Measurements from ENCODE around the gene NUAK2. TPM values are rescaled to one million over a fixed set of nuclear protein-coding genes. Genes with fewer than 3 reads are reported as not detected.
"Not testable (repeated sequence)": the region's sequence is repeated elsewhere in the genome, so short reads cannot be mapped to it uniquely, and the experiment has no call there.

NUAK2 gene
- total RNA-seq, 1 experiment from 2014 or later: 1.2 TPM

DNA sequence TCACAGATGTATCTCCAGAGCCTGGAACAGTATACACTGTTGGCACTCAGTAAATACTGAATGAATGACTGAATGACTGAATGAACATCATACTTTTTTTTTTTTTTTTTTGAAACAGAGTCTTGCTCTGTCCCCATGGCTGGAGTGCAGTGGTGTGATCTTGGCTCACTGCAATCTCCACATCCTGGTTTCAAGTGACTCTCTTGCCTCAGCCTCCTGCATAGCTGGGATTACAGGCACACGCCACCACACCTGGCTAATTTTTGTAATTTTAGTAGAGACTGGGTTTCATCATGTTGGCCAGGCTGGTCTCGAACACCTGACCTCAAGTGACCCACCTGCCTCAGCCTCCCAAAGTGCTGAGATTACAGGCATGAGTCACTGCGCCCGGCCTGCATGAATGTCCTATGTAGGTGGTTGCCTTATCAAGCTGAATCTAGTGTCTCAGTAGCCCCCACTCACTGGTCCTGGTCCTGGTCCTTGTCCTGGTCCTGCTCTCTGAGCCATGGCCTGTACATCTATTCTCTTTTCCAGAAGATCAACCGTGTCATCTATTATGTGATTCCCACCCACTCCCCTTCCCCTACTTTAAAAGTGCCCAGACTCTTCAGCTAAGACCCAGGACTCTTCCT lies 23.9 kb downstream of the NUAK2 start:
- not testable (repeated sequence) for DNase-seq (ENCODE audit: low read depth)

DNA sequence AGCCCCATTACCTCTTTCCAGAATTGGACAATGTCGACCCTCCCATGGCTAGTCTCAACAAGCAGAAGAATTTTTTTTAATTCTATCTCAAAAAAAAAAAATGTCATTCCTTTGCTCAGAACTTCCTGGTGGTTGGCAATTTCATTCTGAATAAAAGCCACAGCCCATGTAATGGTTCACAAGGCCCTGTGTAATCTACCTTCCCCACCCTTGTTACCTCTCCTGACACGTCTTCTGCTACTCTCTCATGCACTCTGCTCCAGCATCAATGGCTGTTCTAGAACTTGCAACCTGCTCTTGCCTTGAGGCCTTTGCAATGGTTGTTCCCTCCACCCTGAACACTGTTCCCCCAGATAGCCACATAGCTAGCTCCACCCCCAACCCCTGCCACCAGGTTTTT lies 25.4 kb downstream of the NUAK2 start:
- DNase-seq (ENCODE audit: low read depth): no peak

DNA sequence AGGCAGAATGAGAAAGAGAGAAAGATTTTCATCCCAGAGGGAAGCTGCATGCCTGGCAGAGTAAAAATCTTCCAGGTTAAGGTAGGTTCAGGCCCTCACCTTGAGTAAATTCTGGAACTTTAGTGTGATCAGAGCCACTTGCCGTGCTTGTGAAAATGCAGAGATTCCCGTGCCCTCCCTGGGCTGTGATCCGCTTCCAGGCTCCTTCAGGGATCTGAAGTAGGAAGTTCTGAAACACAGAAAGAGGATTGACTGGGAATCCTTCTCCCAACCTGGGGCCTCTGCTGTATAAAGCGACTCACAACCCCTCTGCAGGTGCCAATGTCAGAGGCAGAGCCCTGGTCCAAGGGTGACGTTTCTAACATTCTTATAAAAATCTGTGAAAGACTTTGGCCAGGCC lies 26.6 kb downstream of the NUAK2 start:
- DNase-seq (ENCODE audit: low read depth): no peak

DNA sequence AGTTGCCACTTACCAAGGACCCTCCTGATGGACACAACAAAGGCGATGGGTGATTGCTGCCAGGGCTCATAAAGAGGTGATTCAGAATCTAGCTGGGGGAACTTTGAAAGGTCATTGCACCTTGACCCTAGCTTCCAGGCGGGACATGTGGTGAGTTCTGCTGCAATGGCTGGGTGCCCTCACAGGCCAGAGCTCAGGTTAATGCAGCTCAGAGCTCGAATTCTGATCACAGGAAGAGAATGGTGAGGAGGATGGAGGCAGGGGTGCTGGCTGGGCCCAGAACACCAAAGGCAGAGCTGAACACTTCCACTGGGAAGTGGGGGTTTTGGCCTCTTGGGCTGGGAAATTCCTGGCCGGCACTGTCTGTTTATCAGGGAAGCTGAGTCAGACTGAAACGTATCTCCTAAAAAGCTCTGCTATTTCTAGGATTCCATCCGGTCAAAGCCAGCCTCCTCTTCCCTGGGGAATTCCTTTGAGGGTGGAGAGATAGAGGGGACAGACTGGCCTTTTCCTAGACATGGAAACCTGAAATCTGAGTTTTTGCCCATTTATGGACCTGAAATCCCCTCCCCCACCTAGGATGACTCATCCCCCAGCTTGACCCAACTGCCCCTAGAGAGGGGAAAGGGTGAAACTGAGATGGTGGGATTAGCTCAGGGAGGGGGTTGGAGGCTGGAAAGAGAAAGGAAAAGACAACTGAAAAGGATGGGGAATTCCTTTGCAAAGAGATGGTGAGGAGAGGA lies 27.2 kb downstream of the NUAK2 start:
- peak; percentile 95 for DNase-seq (ENCODE audit: low read depth)

DNA sequence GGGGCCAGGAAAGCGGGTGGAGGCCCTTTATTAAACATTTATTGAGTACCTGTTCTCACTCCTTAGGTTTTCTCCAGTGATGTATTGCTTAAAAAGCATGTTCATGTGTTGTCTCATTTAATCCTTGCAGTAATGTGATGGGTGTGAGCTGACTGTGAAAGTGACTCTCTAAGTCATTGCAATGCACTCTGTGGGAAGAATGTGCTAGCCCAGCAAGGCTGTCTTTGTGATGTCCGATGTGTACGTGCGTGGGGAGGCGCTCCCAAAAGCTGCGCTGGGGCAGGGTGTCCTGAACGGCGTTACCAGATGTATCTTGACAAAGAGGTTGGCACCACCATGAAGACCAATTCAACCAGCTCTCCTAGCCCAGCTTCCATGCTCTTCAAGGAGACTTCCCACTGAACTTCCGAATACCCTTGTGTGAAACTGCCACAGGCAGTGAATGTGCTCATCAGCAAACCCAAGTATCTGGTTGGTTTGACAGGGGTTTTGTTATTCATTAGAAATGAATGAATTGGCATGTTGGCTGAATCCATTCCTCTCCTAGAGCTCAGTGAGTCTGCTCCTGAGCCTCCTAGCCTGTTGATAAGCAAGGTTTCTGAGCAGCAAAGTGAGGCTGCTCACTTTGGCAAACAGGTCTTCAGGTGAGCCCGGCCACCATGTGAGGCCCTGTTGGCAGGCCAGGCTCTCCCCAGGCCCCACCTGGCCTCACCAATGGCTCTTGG lies 28.0 kb downstream of the NUAK2 start:
- peak; percentile 26 for DNase-seq (ENCODE audit: low read depth)

DNA sequence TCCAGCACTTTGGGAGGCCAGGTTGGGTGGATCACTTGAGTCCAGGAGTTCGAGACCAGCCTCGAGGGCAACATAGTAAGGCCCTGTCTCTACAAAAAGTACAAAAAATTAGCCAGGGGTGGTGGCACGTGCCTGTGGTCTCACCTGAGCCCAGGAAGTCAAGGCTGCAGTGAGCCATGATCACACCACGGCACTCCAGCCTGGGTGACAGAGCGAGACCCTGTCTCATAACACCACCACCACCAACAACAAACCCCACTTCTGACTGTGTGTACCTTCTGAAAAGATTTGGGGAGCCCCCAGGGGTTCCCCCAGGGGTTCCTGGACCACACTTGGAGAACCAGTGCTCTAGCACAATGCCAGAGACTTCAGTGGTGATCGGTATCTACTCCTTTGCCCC lies 29.9 kb downstream of the NUAK2 start:
- DNase-seq (ENCODE audit: low read depth): no peak

DNA sequence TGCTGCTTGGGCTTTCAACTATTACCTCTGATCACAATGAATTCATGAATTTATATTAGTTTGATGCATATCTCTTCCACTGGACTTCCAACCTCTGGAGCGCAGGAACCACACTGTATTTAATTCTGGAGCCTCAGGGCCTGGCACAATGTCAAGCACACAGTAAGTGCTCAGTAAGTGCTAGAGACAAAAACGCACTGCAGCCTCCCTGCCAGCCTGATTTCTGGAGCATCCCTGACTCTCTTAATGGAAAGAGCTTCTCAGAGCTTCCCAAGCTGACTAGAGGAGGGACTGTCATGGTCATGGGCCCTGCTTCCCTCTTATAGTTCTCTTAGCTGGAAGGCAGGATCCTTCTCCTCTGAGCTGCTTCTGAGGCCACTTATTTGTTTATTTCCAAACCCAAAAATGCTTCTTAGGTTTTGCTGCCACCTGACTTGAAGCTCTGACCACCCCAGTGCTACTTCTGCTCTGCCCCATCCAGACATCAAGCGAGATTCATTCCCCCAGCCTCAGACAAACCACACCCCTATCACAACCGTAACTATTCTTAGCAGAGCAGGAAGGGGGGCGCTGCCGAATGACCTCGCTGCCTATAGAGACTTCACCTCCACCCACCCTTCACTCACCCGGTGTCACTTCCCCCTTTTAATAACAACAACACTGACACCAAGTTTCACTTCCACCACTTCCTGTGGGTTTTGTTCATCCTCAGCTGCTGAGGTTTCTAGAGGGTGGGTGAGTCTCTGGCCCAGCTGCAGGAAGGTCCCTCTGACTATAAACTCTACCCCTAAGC lies 33.6 kb downstream of the NUAK2 start:
- DNase-seq (ENCODE audit: low read depth): peak; percentile 65

DNA sequence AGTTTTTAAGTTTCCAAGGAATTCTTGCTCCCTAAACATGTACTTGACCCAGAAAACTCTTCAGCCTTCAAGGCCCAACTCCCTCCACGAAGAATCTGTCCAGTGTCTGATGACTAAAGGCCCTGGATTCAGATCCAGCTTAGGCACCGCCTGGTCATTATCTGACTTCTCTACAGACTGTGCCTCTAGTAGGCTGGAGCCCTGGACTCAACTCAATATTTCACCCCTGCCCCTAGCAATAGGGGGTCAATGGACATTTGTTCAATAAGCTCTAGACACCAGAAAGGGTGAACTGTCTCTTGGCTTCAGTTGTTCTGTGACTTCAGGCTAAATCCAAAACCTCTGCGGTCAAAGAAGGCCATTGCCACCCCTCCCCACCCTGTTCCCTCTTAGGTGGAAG lies 34.5 kb downstream of the NUAK2 start:
- DNase-seq (ENCODE audit: low read depth): no peak

DNA sequence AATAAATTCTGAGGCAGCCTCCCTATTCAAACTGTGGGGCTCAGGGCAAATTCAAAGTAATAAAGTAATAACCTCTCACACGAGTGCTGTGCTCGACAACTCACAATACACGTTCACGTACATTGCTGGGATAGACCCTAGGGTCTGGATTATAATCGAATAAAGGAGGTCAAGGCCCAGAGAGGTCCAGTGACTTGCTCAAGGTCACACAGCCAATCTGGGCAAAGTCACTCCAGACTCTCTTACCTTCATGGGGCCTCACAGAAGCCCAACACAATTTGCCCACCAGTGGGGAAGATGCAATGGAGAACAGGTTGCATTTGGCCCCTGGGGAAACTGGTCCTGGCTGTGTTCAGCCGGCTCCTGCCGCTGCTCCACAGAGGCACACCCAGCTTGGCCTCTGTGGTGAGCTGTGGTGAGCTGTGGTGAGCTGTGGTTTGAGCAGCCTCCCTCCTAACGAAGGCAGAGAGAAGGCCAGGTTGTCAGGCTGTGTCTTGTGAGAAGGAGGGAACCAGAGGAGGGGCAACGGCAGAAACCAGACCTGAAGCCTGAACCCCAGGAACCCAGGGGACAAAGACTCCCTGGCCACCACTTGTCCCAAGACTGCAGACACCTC lies 35.1 kb downstream of the NUAK2 start:
- peak; percentile 81 for DNase-seq (ENCODE audit: low read depth)

DNA sequence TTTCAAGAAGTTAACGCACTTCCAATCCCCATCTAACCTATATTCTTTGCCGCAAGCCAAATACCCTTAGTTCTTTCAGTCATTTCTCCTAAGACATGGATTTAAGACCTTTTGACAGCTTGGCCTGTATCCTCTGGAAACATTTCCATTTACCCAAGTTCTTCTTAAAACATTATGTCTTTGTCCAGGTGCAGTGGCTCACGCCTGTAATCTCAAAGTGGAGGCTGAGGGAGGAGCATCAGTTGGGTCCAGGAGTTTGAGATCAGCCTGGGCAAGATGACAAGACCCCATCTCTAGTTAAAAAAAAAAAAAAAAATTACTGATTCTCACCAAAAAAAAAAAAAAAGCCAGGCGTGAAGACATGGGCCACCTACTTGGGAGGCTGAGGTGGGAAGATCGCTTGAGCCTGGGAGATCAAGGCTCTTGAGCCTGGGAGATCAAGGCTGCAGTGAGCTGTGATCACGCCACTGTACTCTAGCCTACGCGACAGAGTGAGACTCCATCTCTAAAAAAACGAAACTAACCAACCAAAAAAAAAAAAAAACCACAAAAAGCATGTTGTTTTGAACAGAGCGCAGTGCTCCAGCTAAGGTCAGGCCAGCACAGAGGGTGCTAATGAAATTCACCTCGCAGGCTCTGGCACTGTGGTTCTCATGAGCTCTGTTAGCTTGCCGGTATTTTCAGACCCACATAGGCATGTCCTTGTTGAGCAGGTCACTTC lies 36.0 kb downstream of the NUAK2 start:
- DNase-seq (ENCODE audit: low read depth): peak; percentile 68

DNA sequence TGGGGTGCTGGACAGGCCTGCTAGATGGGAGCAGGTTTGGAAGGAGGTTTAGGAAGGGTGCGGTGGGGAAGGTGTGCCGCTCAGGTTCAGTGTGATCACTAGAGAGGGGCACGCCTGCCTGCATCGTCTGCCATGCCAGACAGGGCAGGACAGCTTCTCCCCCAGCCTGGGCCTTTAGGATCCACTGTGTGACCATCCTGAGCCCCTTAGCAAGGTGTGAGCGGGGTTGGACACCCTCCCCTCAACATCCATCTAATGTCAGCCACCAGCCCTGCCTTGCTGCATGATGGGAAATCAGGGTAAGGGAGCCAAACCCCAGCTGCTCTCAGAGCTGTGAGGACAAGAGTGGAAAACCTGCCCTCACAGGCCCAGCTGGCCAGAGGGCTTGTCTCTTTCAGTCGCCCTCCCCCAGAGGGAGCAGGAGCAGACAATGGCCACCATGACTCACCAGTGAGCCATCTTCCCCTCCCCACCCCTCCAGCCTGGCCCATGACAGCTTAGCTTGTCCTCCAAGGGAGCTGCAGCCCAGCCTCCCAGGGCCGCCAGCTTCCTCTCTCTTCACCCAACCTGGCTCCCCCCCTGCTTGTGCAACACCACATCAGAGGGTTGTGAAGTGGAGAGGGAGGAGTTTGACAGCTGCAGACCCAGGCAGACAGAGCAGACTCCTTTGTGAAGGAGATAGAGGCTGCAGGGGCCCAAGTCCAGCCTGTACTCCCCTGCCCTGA lies 37.0 kb downstream of the NUAK2 start:
- peak; percentile 99 for DNase-seq (ENCODE audit: low read depth)

DNA sequence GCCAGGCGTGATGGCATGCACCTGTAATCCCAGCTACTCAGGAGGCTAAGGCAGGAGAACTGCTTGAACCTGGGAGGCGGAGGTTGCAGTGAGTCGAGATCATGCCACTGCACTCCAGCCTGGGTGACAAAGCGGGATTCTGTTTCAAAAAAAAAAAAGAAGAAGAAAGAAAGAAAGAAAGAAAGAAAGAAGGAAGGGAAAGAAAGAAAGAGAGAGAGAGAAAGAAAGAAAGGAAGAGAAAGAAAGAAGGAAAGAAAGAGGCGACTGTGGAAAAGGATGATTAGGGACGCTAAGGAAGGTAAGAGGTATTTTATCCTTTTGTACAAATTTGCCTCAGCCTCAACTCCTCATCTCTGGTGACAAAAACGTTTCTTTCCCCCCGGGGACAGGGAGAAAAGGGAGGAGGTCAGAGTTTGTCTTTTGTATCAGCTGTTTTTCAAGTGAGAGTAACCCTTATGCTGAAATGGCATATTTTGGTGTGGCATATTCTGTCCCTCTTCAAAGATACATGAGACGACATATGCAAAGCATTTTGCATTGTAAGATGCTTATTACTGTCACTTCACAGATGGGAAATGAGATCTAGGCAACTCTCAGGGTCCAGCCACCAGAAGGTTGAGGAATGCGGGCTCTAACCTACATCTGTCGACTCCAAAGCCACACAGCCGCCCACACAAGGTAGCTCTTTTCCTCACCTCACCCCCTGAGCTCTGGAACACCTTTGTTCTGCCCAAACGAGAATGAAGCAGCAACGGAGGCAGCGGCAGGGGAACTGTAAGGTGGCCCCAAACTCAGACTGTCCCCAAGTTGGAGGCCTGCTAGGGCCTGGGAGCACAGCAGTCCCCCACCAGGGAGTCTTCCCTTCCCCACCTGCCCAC lies 38.0 kb downstream of the NUAK2 start:
- no peak for DNase-seq (ENCODE audit: low read depth)

DNA sequence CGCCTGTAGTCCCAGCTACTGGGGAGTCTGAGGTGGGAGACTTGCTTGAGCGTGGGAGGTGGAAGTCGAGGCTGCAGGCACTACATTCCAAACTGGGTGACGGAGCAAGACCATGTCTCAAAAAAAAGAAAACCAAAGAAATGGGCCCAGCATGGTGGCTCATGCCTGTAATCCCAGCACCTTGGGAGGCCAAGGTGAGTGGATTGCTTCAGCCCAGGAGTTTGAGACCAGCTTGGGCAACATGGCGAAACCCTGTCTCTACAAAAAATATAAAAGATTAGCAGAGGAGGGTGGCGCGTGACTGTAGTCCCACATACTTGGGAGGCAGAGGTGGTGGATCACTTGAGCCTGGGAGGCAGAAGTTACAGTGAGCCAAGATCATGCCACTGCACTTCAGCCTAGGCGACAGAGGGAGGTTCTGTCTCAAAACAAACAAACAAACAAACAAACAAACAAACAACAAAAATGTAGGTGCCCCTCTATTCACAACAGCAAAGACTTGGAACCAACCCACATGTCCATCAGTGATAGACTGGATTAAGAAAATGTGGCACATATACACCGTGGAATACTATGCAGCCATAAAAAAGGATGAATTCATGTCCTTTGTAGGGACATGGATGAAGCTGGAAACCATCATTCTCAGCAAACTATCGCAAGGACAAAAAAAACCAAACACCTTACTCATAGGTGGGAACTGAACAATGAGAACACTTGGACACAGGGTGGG lies 40.7 kb downstream of the NUAK2 start:
- not testable (repeated sequence) for DNase-seq (ENCODE audit: low read depth)

DNA sequence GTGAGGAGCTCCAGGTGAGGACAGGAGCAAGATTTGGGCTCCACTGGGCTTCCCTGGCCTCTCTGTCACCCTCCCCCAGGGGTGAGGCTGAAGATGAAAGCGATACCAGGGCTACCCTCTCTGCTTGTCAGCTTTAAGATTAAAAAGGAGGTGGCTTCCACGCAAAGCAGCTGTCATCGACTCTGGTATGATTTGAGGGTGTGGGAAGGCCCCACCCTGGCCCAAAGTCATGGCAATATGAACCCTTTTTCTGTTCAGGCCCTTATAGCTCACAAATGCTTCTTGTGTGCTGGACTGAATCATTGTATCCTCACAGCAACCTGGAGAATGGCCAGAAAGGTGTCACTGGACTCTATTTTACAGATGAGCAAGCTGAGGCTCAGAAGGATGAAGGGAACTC lies 41.6 kb downstream of the NUAK2 start:
- DNase-seq (ENCODE audit: low read depth): no peak

DNA sequence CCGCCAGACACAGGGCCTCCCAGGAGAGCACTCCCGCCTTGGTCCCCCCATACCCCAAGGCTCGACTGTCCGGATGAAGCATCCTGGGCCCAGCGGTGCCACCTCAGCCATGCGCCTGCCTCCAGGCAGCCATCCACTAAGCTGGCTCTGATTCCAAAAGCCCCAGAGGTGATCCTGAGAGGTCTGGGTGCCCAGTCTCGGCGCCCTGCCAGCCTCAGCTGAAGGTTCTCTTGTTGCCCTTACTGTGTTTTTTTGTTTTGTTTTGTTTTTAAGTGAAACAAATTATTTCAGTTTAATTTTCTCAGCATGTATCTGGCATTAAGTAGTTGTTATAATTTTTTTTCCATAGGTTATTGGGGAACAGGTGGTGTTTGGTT lies 44.9 kb downstream of the NUAK2 start:
- no peak for DNase-seq (ENCODE audit: low read depth)

DNA sequence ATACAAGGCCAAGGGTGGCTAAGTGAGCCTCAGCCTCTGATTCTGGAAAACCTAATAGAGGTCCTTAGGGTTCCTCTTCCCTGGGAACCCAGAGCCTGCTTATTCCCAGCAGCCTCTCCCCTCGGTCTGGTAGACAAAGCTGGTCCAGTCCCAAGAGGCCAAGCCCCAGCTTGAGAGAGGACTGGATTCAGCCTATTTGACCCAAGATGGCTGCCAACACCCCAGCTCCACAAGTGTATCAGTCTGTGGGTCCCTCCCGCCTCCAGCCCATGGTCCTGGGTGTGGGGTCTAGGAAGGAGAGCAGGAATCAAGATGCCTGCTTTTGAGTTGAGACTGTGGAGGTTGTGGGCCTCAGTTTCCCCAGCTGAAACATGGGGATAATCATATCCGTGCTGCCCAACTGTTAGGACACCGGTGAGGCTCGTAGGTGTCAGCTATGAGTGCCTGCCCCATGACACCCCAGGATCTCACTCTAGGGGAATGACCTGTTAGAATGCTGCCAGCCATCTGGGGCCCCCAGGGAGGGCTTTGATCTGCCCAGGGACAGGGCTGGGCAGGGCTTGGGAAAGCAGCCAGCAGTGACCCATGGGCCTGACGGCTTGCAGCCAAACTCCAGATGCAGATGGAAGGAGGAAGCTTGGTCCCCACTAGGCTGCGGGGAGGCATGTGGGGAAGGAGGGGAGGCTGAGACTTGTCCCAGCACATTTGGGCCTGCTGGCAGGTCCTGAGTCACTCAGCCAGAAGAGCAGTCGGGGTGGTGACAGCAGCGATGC lies 45.4 kb downstream of the NUAK2 start:
- DNase-seq (ENCODE audit: low read depth): peak; percentile 77

DNA sequence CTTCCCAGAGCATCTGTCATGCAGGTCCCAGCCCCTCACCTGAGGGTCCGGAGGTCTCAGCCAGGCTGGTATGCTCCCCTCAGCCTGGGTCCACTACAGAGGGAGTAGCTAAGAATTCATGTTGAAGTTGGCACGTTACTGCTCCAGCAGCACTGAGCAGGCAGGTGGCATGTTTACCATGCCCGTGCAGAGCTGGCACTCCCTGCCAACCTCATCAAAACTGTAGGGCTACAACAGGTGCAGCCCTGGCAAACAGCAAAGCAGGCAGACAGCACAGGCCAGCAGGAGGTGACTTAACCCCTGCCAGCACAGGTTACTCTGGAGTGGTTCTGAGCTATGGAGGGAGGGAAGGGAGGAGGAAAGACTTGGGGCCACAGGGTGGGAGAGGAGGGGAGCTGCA lies 46.4 kb downstream of the NUAK2 start:
- DNase-seq (ENCODE audit: low read depth): no peak
